ENCODE measurements around the gene CD38. TPM values are rescaled to one million over a fixed set of nuclear protein-coding genes. Genes with fewer than 3 reads are reported as not detected.

Gene CD38
- total RNA-seq, 6 experiments from 2014 or later: 0.74 to 8.4 (median 3.3) TPM

GRCh38 chr4:15779306-15779705 lies 1.2 kb downstream of the CD38 start:
- peak; percentile 66 to 74 (median 72) for DNase-seq
- peak overlapping the region; percentile 12 to 60 (median 55) for H3K27ac ChIP-seq
- no peaks in the 10 kb centered on the region for H3K9me3 ChIP-seq
- no peaks in the 10 kb centered on the region for H3K27me3 ChIP-seq
- no peaks in the 10 kb centered on the region for H3K36me3 ChIP-seq
- ATAC-seq: peak; percentile 83 to 91 (median 89)
- intact Hi-C loops (cut with DNase I): no loop called here
- peak overlapping the region; percentile 56 to 77 (median 64) for H3K4me3 ChIP-seq
- TF ChIP-seq CTCF (IDR thresholded peaks at IDR 0.05) (peak; percentile 20 to 56 (median 44)), POLR2A (IDR thresholded peaks at IDR 0.05) (peak; percentile 16)
- WGBS (ENCODE audit: insufficient coverage, low coverage, low lambda C conversion rate, missing lambda C conversion rate): 1% methylated on average over 14 of the region's 14 CpGs
- H3K4me1 ChIP-seq: no peaks in the 10 kb centered on the region

GRCh38 chr4:15779809-15780208 lies 1.7 kb downstream of the CD38 start:
- no peaks in the 10 kb centered on the region for H3K4me1 ChIP-seq
- no peaks in the 10 kb centered on the region for H3K27me3 ChIP-seq
- intact Hi-C loops (cut with DNase I): no loop called here
- peak overlapping the region; percentile 12 to 60 (median 55) for H3K27ac ChIP-seq
- ATAC-seq (no peak), DNase-seq (no peak)
- 81% methylated on average over 1 of the region's 1 CpG for WGBS (ENCODE audit: insufficient coverage, low coverage, low lambda C conversion rate, missing lambda C conversion rate)
- TF ChIP-seq CTCF (IDR thresholded peaks at IDR 0.05) (no peak), POLR2A (IDR thresholded peaks at IDR 0.05) (no peak)
- peak overlapping the region; percentile 56 to 77 (median 64) for H3K4me3 ChIP-seq
- H3K9me3 ChIP-seq: no peaks in the 10 kb centered on the region
- no peaks in the 10 kb centered on the region for H3K36me3 ChIP-seq

- H3K36me3 ChIP-seq: no peaks in the 10 kb centered on the region
- no peak for TF ChIP-seq POLR2A (IDR thresholded peaks at IDR 0.05)
- TF ChIP-seq CTCF (IDR thresholded peaks at IDR 0.05): no peak
- H3K4me3 ChIP-seq: no peak overlapping the region
- H3K27ac ChIP-seq: peak overlapping the region in 1 of 3 donors; percentile 4
- no peaks in the 10 kb centered on the region for H3K27me3 ChIP-seq
- 68% methylated on average over 4 of the region's 6 CpGs for WGBS (ENCODE audit: insufficient coverage, low coverage, low lambda C conversion rate, missing lambda C conversion rate)
- H3K4me1 ChIP-seq: no peaks in the 10 kb centered on the region
- H3K9me3 ChIP-seq: no peaks in the 10 kb centered on the region
- no peak for ATAC-seq
- intact Hi-C loops (cut with DNase I): no loop called here
- DNase-seq: no peak
These were observed 3.4 kb downstream of the CD38 start for GRCh38 chr4:15781427-15782095.

GRCh38 chr4:15783676-15784075 lies 5.5 kb downstream of the CD38 start:
- Histone ChIP-seq H3K4me1 (no peaks in the 10 kb centered on the region), H3K4me3 (no peak overlapping the region), H3K9me3 (no peaks in the 10 kb centered on the region), H3K36me3 (no peaks in the 10 kb centered on the region), H3K27me3 (no peaks in the 10 kb centered on the region), H3K27ac (no peak overlapping the region)
- 81% methylated on average over 4 of the region's 4 CpGs for WGBS (ENCODE audit: insufficient coverage, low coverage, low lambda C conversion rate, missing lambda C conversion rate)
- DNase-seq (no peak), ATAC-seq (no peak)
- no peak for TF ChIP-seq CTCF (IDR thresholded peaks at IDR 0.05)
- no peak for TF ChIP-seq POLR2A (IDR thresholded peaks at IDR 0.05)
- intact Hi-C loops (cut with DNase I): no loop called here
